ENCODE data around the gene TXNDC11. TPM values are rescaled to one million over a fixed set of nuclear protein-coding genes. Genes with fewer than 3 reads are reported as not detected.

Gene TXNDC11
- total RNA-seq, 2 experiments from 2014 or later: 111 to 112 TPM

DNA sequence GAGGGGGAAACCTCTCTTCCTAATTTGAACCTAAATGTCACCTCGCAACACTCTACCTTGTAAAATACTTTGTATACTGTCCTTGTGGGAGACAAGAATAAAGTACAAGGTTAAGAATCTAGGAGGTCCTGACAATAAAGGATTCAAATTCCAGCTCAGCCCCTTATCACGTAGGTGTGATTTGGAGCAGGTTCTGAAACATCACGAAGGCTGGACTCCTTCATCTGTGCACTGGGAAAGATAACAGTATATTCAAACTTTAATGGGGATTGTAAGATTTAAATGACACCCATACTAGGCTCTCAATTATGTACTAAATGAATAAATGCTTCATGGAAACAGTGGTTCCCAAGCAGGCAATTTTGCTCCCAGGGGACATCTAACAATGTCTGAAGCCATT lies 2.1 kb downstream of the TXNDC11 start:
- Histone ChIP-seq H3K27ac (ENCODE audit: low read depth in 1 of 2, low read length in 2 of 2) (no peak overlapping the region), H3K4me1 (ENCODE audit: insufficient read depth, low read length) (peaks cover 52% of the 10 kb centered on the region), H3K36me3 (ENCODE audit: insufficient read depth, low read length) (peaks cover 23% of the 10 kb centered on the region), H3K4me3 (ENCODE audit: low read length) (peak overlapping the region; percentile 95), H3K27me3 (ENCODE audit: control insufficient read depth in 1 of 2, insufficient read depth in 2 of 2, low read length in 2 of 2) (no peaks in the 10 kb centered on the region), H3K9me3 (ENCODE audit: control insufficient read depth in 1 of 2, insufficient read depth in 1 of 2, low read length in 2 of 2) (no peaks in the 10 kb centered on the region)
- TF ChIP-seq, protein P1, sequence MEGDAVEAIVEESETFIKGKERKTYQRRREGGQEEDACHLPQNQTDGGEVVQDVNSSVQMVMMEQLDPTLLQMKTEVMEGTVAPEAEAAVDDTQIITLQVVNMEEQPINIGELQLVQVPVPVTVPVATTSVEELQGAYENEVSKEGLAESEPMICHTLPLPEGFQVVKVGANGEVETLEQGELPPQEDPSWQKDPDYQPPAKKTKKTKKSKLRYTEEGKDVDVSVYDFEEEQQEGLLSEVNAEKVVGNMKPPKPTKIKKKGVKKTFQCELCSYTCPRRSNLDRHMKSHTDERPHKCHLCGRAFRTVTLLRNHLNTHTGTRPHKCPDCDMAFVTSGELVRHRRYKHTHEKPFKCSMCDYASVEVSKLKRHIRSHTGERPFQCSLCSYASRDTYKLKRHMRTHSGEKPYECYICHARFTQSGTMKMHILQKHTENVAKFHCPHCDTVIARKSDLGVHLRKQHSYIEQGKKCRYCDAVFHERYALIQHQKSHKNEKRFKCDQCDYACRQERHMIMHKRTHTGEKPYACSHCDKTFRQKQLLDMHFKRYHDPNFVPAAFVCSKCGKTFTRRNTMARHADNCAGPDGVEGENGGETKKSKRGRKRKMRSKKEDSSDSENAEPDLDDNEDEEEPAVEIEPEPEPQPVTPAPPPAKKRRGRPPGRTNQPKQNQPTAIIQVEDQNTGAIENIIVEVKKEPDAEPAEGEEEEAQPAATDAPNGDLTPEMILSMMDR (IDR thresholded peaks at IDR 0.05): no peak
- no peaks in the 10 kb centered on the region for H3K9me3 Mint-ChIP-seq
- peaks cover 75% of the 10 kb centered on the region for H3K4me1 Mint-ChIP-seq (ENCODE audit: low read depth)
- no peaks in the 10 kb centered on the region for H3K27me3 Mint-ChIP-seq
- ATAC-seq (ENCODE audit: poor library complexity) (no peak), DNase-seq (no peak)
- intact Hi-C loops (cut with DNase I, micrococcal nuclease): loop anchor here in 1 of 2 experiments (5.0 kb wide), 3 partner anchors 73 to 798 kb away; partner anchors contain the start of genes CLEC16A, DEXI, SNN and SOCS1
- H3K36me3 Mint-ChIP-seq (ENCODE audit: low read depth): peaks cover 49% of the 10 kb centered on the region
- CTCF ChIA-PET: no interaction called here
- peak overlapping the region; percentile 99 for H3K27ac Mint-ChIP-seq
- POLR2A ChIA-PET: interaction anchor here (5.7 kb wide), 1 partner anchor 58 kb away, joined by 168 read pairs; the partner anchor contains the start of gene ZC3H7A
- H3K4me3 Mint-ChIP-seq: peak overlapping the region; percentile 96

DNA sequence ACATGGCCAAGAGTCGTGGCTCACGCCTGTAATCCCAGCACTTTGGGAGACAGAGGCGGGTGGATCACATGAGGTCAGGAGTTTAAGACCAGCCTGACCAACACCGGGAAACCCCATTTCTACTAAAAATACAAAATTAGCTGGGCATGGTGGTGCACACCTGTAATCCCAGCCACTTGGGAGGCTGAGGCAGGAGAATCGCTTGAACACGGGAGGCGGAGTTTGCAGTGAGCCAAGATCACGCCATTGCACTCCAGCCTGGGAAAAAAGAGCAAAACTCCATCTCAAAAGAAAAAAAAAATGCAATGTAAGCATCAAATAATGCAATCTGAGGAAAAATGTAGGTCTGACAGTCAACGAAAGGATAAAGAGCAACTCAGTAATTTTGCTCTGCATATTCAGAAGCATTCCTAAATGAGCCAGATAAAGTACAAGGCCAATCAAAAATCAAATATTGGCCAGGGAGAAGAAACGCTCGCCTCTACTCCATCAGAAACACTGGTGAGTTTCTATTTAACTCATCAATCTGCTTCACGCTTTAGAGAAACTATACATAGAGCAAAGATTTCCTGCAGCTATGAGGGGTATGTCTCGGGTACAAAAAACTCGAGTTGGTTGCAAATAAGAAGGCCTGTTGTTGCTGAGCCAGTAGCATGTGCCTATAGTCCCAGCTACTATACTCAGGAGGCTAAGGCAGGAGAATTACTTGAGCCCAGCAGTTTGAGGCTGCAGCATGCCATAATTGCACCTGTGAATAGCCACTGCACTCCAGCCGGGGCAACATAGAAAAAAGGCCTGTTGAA lies 3.7 kb downstream of the TXNDC11 start:
- no peaks in the 10 kb centered on the region for H3K27me3 ChIP-seq (ENCODE audit: control insufficient read depth in 1 of 2, insufficient read depth in 2 of 2, low read length in 2 of 2)
- peaks cover 65% of the 10 kb centered on the region for H3K36me3 Mint-ChIP-seq (ENCODE audit: low read depth)
- no peak for DNase-seq
- no peak for ATAC-seq (ENCODE audit: poor library complexity)
- ChIA-PET POLR2A (interaction anchor here (5.7 kb wide), 1 partner anchor 59 kb away, joined by 168 read pairs; the partner anchor contains the start of gene ZC3H7A), CTCF (interaction anchor here (0.7 to 1.5 kb wide), 4 partner anchors 39 to 207 kb away, joined by 3 to 7 read pairs (median 3); partner anchors contain the start of gene ZC3H7A)
- H3K4me1 ChIP-seq (ENCODE audit: insufficient read depth, low read length): peaks cover 51% of the 10 kb centered on the region
- H3K4me1 Mint-ChIP-seq (ENCODE audit: low read depth): peaks cover 84% of the 10 kb centered on the region
- H3K4me3 Mint-ChIP-seq: peak overlapping the region; percentile 96
- no peaks in the 10 kb centered on the region for H3K9me3 ChIP-seq (ENCODE audit: control insufficient read depth in 1 of 2, insufficient read depth in 1 of 2, low read length in 2 of 2)
- intact Hi-C loops (cut with DNase I, micrococcal nuclease): loop anchor here in 1 of 2 experiments (5.0 kb wide), 1 partner anchor 238 kb away; the partner anchor contains the start of gene SNX29
- H3K36me3 ChIP-seq (ENCODE audit: insufficient read depth, low read length): peaks cover 38% of the 10 kb centered on the region
- no peak overlapping the region for H3K27ac ChIP-seq (ENCODE audit: low read depth in 1 of 2, low read length in 2 of 2)
- no peaks in the 10 kb centered on the region for H3K9me3 Mint-ChIP-seq
- no peak overlapping the region for H3K4me3 ChIP-seq (ENCODE audit: low read length)
- TF ChIP-seq, protein P1 (IDR thresholded peaks at IDR 0.05): no peak
- H3K27ac Mint-ChIP-seq: peak overlapping the region; percentile 55
- H3K27me3 Mint-ChIP-seq: no peaks in the 10 kb centered on the region

DNA sequence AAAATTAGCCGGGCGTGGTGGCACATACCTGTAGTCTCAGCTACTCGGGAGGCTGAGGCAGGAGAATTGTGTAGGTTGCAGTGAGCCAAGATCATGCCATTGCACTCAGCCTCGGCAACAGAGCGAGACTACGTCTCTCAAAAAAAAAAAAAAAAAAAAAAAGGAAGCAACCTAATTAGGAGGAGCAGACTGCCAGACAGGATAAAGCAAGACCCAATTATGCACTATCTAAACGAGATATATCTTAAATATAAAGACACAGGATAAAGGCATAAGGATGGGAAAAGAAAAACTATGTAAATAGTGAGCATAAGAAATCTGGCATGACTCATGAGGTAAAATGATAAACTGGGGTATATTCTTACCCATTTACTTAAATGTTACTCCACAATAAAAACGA lies 4.9 kb downstream of the TXNDC11 start:
- Mint-ChIP-seq H3K27ac (no peak overlapping the region), H3K9me3 (no peaks in the 10 kb centered on the region), H3K4me1 (ENCODE audit: low read depth) (peaks cover 74% of the 10 kb centered on the region), H3K4me3 (peak overlapping the region; percentile 71), H3K27me3 (no peaks in the 10 kb centered on the region), H3K36me3 (ENCODE audit: low read depth) (peaks cover 69% of the 10 kb centered on the region)
- POLR2A ChIA-PET: interaction anchor here (0.9 kb wide), 1 partner anchor 59 kb away, joined by 3 read pairs; the partner anchor contains the start of gene ZC3H7A
- Histone ChIP-seq H3K36me3 (ENCODE audit: insufficient read depth, low read length) (peaks cover 50% of the 10 kb centered on the region), H3K27ac (ENCODE audit: low read depth in 1 of 2, low read length in 2 of 2) (no peak overlapping the region), H3K4me3 (ENCODE audit: low read length) (no peak overlapping the region), H3K4me1 (ENCODE audit: insufficient read depth, low read length) (peaks cover 40% of the 10 kb centered on the region), H3K9me3 (ENCODE audit: control insufficient read depth in 1 of 2, insufficient read depth in 1 of 2, low read length in 2 of 2) (no peaks in the 10 kb centered on the region), H3K27me3 (ENCODE audit: control insufficient read depth in 1 of 2, insufficient read depth in 2 of 2, low read length in 2 of 2) (no peaks in the 10 kb centered on the region)
- CTCF ChIA-PET: interaction anchor here (0.7 to 0.8 kb wide), 2 partner anchors 60 to 136 kb away, joined by 3 read pairs; partner anchors contain the start of gene ZC3H7A
- DNase-seq: no peak
- TF ChIP-seq, protein P1 (IDR thresholded peaks at IDR 0.05): no peak
- no peak for ATAC-seq (ENCODE audit: poor library complexity)
- intact Hi-C loops (cut with DNase I, micrococcal nuclease): loop anchor here in 1 of 2 experiments (5.0 kb wide), 1 partner anchor 240 kb away; the partner anchor contains the start of gene SNX29
